ENCODE measurements around the gene KDM8.
"Not testable (repeated sequence)": the region's sequence is repeated elsewhere in the genome, so short reads cannot be mapped to it uniquely, and the experiment has no call there.

KDM8 gene

DNA sequence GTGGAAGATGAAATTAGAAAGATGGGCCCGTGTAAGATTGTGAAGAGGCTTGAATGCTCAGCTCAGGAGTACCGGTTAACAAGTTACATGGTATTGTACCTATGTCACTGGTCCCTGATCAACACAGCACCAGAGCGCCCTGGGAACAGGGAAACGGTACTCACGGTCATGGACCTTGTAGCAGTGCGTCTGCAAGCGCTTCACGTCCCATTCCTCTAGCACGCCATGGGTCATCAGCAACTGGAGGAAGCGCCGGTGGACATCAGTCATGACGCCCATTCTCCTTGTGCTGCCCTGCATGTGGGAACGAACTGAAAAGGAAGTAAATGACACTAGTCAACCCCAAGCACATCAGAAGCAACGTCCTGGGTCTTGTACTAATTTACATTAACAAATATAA is 53.9 kb downstream of the KDM8 start:
- no peak overlapping the region for H3K9ac ChIP-seq (ENCODE audit: low read length)

DNA sequence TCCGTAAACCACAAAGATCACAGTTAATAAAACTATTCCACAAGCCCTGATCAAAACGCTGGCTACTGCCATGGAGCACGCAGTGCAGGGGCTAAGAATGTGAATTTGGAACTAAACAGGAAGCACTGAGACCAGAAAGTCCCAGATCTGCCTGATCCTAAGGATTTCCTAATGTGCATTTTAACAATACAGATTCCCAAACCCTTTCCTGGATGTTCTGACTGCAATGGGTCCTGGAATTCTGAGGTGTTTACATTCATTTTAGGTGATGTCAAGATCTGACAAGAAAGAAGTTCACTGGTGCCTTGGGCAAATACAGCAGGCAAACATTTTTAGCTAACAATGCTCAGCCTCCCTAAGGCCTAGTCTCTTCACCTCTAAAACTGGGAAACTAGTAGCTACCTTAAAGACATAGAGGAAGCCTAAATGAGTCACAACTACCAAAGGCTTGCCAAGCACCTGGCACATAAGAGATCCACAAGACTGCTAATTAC is 55.0 kb downstream of the KDM8 start:
- Histone ChIP-seq H4K20me1 (ENCODE audit: insufficient read depth, low read length) (no peaks in the 10 kb centered on the region), H3K9ac (ENCODE audit: low read length) (no peak overlapping the region), H3K9me3 (replicated peaks; ENCODE audit: insufficient read depth, low read length) (no peaks in the 10 kb centered on the region), H2AFZ (ENCODE audit: low read length) (no peak overlapping the region), H3K4me3 (ENCODE audit: low read length) (no peak overlapping the region), H3F3A (ENCODE audit: insufficient read depth, low read length) (peaks cover 13% of the 10 kb centered on the region), H3K27me3 (replicated peaks; ENCODE audit: insufficient read depth, low read length) (no peaks in the 10 kb centered on the region), H3K9me2 (replicated peaks; ENCODE audit: insufficient read depth, low read length) (no peaks in the 10 kb centered on the region), H3K79me2 (ENCODE audit: low read length) (no peaks in the 10 kb centered on the region), H3K4me1 (ENCODE audit: low read length) (peaks cover 17% of the 10 kb centered on the region), H3K4me2 (ENCODE audit: low read depth, low read length) (no peak overlapping the region), H3K36me3 (replicated peaks; ENCODE audit: insufficient read depth, low read length) (no peaks in the 10 kb centered on the region), H3K27ac (ENCODE audit: low read length) (no peak overlapping the region)
- TF ChIP-seq, protein P1, sequence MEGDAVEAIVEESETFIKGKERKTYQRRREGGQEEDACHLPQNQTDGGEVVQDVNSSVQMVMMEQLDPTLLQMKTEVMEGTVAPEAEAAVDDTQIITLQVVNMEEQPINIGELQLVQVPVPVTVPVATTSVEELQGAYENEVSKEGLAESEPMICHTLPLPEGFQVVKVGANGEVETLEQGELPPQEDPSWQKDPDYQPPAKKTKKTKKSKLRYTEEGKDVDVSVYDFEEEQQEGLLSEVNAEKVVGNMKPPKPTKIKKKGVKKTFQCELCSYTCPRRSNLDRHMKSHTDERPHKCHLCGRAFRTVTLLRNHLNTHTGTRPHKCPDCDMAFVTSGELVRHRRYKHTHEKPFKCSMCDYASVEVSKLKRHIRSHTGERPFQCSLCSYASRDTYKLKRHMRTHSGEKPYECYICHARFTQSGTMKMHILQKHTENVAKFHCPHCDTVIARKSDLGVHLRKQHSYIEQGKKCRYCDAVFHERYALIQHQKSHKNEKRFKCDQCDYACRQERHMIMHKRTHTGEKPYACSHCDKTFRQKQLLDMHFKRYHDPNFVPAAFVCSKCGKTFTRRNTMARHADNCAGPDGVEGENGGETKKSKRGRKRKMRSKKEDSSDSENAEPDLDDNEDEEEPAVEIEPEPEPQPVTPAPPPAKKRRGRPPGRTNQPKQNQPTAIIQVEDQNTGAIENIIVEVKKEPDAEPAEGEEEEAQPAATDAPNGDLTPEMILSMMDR (IDR thresholded peaks at IDR 0.05; ENCODE audit: low read length), result no peak
- no peak for TF ChIP-seq EZH2 (optimal IDR thresholded peaks at IDR 0.05; ENCODE audit: low read depth, low read length)
- TF ChIP-seq EZH2phosphoT487 (IDR thresholded peaks at IDR 0.05; ENCODE audit: low read length), result no peak
- DNase-seq, result no peak

More for the DNA sequence above, 53.9 kb downstream of the KDM8 start:
- Histone ChIP-seq H3K27ac (ENCODE audit: low read length) (no peak overlapping the region), H3K36me3 (replicated peaks; ENCODE audit: insufficient read depth, low read length) (no peaks in the 10 kb centered on the region), H3K9me3 (replicated peaks; ENCODE audit: insufficient read depth, low read length) (no peaks in the 10 kb centered on the region), H2AFZ (ENCODE audit: low read length) (no peak overlapping the region), H3K27me3 (replicated peaks; ENCODE audit: insufficient read depth, low read length) (no peaks in the 10 kb centered on the region), H3K4me2 (ENCODE audit: low read depth, low read length) (no peak overlapping the region), H4K20me1 (ENCODE audit: insufficient read depth, low read length) (no peaks in the 10 kb centered on the region), H3F3A (ENCODE audit: insufficient read depth, low read length) (peaks cover 13% of the 10 kb centered on the region), H3K4me1 (ENCODE audit: low read length) (peaks cover 17% of the 10 kb centered on the region), H3K79me2 (ENCODE audit: low read length) (no peaks in the 10 kb centered on the region), H3K4me3 (ENCODE audit: low read length) (no peak overlapping the region), H3K9me2 (replicated peaks; ENCODE audit: insufficient read depth, low read length) (no peaks in the 10 kb centered on the region)
- DNase-seq, result no peak
- no peak for TF ChIP-seq EZH2phosphoT487 (IDR thresholded peaks at IDR 0.05; ENCODE audit: low read length)
- TF ChIP-seq, protein P1 (IDR thresholded peaks at IDR 0.05; ENCODE audit: low read length), result no peak

DNA sequence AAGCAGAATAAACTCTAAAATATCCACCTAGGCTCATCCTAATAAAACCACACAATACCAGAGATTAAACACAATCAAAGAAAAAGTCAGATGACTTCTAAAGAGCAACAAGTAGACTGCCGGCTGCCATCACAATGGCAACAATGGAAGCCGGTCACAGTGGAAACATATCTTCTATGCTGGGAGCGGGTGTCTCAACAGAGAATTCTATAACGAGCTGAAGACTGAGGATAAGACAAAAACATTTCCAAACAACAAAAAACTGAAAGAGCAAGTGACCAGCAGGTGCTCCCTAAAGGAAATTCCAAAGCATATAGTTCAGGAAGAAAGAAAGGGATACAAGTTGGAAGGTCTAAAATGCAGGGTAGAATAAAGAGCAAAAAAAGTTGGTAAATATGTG is 56.4 kb downstream of the KDM8 start:
- no peaks in the 10 kb centered on the region for H3K27me3 ChIP-seq (replicated peaks; ENCODE audit: insufficient read depth, low read length)
- no peak overlapping the region for H3K27ac ChIP-seq (ENCODE audit: low read length)
- H3K4me3 ChIP-seq (ENCODE audit: low read length), result no peak overlapping the region
- H2AFZ ChIP-seq (ENCODE audit: low read length), result no peak overlapping the region
- no peaks in the 10 kb centered on the region for H3K79me2 ChIP-seq (ENCODE audit: low read length)
- no peak for DNase-seq
- no peaks in the 10 kb centered on the region for H4K20me1 ChIP-seq (ENCODE audit: insufficient read depth, low read length)
- no peak for TF ChIP-seq EZH2phosphoT487 (IDR thresholded peaks at IDR 0.05; ENCODE audit: low read length)
- TF ChIP-seq, protein P1 (IDR thresholded peaks at IDR 0.05; ENCODE audit: low read length), result no peak
- TF ChIP-seq EZH2 (optimal IDR thresholded peaks at IDR 0.05; ENCODE audit: low read depth, low read length), result no peak
- no peak overlapping the region for H3K4me2 ChIP-seq (ENCODE audit: low read depth, low read length)
- no peaks in the 10 kb centered on the region for H3K9me3 ChIP-seq (replicated peaks; ENCODE audit: insufficient read depth, low read length)
- no peaks in the 10 kb centered on the region for H3K9me2 ChIP-seq (replicated peaks; ENCODE audit: insufficient read depth, low read length)
- H3K9ac ChIP-seq (ENCODE audit: low read length), result no peak overlapping the region
- H3K4me1 ChIP-seq (ENCODE audit: low read length), result peaks cover 5% of the 10 kb centered on the region
- peaks cover 2% of the 10 kb centered on the region; the same call in 1 of the 2 replicates for H3F3A ChIP-seq (ENCODE audit: insufficient read depth, low read length)
- H3K36me3 ChIP-seq (replicated peaks; ENCODE audit: insufficient read depth, low read length), result no peaks in the 10 kb centered on the region

DNA sequence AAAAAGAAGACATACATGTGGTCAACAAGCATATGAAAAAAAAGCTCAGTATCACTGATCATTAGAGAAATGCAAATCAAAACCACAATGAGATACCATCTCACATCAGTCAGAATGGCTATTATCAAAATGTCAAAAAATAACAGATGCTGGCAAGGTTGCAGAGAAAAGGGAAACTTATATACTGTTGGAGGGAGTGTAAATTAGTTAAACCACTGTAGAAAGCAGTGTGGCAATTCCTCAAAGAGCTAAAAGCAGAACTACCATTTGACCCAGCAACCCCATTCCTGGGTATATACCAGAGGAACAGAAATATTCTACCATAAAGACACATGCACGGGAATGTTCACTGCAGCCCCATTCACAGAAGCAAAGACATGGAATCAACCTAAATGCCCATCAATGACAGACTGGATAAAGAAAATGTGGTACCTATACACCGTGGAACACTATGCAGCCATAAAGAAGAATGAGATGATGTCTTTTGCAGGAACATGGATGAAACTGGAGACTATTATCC is 59.6 kb downstream of the KDM8 start:
- not testable (repeated sequence) for H3K9me3 ChIP-seq (replicated peaks; ENCODE audit: insufficient read depth, low read length); H3K9me2 ChIP-seq (replicated peaks; ENCODE audit: insufficient read depth, low read length); H3K4me1 ChIP-seq (ENCODE audit: low read length); H3K9ac ChIP-seq (ENCODE audit: low read length); H3K4me2 ChIP-seq (ENCODE audit: low read depth, low read length); DNase-seq; H4K20me1 ChIP-seq (ENCODE audit: insufficient read depth, low read length); H3K4me3 ChIP-seq (ENCODE audit: low read length); H2AFZ ChIP-seq (ENCODE audit: low read length); H3K79me2 ChIP-seq (ENCODE audit: low read length); H3K27me3 ChIP-seq (replicated peaks; ENCODE audit: insufficient read depth, low read length); H3K36me3 ChIP-seq (replicated peaks; ENCODE audit: insufficient read depth, low read length); H3F3A ChIP-seq (ENCODE audit: insufficient read depth, low read length); H3K27ac ChIP-seq (ENCODE audit: low read length)
